Heart left ventricle (tissue), 13 donors: ENCODE measurements around the gene SCLY.

ENCODE experiments used
- CTCF ChIP-seq, 12 donors: fragments of 200-600 bp; sonication (generic) in 4 of 12; IDR thresholded peaks; one replicate each; pipeline versions ENCODE4 v1.5.0 to v1.8.0; 2018 to 2022; ENCODE audit warnings: antibody characterized with exemption in 12 of 12, mild to moderate bottlenecking in 5 of 12
- POLR2A ChIP-seq, 2 donors: fragments of 450-650 bp; IDR thresholded peaks; one replicate each; pipeline ENCODE4 v1.6.1; 2017; ENCODE audit warnings: antibody characterized with exemption in 2 of 2, mild to moderate bottlenecking in 2 of 2, moderate library complexity in 2 of 2
- donor health status: ischemic (EF 13 %, LVEDD 7.1; RV severe dilation, severe dysfunction).
- donor health status: DM: no; HTN: yes; CAD: no.
- donor health status: DM: no; HTN: no; CAD: no.
- donor health status: ischemic (EF 25% LVEDD 6.9; RV normal size, moderate dysfunction).
- donor health status: ischemic (EF 25% LVEDD 5.7; RV mildly dilated, moderate dysfunction).
- donor health status: ischemic (EF 35%, LVEDD 5.7; RV mildly dilated, moderate dysfunction).
- donor health status: nonischemic (EF 11% LVEDD 7.7; RV severe dilation, severe dysfunction).
- donor health status: DM: yes; HTN: yes; CAD: no.
- donor health status: PGD.
- donor health status: ischemic (EF 29% LVEDD 5.4; RV normal size, mild dysfunction).
- donor health status: nonischemic (EF 23%, LVEDD 6.1; RV moderate dilation, normal function).

DNA sequence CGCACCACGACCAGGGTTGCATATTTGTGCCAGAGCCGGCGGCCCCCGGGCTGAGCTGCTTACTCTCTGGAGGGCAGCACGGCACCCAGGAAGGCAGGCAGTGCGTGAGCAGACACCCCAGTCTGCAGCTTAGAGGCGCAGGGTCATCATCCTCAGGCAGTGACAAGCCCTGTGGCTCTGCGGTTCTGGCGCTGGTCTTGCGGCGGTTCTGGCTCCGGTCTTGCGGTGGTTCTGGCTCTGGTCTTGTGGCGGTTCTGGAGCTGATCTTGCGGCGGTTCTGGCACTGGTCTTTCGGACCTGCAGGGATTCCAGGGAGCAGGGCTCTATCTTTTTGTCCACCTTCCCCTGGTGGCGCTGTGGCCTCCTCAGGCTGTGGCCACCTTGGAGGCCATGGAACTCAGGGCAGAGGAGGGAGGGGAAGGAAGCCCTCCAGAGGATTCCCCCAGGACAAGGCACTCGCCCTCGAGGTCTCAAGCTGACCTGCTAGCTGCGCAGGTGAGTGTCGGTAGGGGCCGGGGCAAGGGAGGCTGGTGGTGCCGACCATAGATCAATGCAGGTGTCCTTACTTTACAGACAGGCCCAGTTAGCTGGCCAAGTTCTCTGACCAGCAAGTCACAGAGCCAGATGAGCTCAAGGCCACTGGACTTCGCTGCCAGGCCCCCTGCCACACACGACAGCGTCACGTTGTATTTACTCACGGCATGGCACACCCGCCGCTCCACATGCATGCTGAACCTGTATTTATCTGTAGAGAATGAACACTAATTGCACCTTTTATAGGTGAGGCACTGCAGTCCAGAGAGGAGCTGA is 54.3 kb downstream of the SCLY start:
- no peak for TF ChIP-seq CTCF (IDR thresholded peaks at IDR 0.05)
- TF ChIP-seq POLR2A (IDR thresholded peaks at IDR 0.05) = no peak
